K562 (cell line): ENCODE measurements around the gene TMEM117. TPM values are rescaled to one million over a fixed set of nuclear protein-coding genes. Genes with fewer than 3 reads are reported as not detected.

Source experiments
- ATAC-seq: fragments of 200-7000 bp; cut with Tn5 transposase; 3 replicates; pipeline ENCODE4 v1.9.1; 2020; ENCODE audit warnings: moderate library complexity
- BruUV-seq: library from RNA; stranded (reverse); fragments of 400-500 nt; replicated peaks from 2 replicates; lab custom pipeline; 2021; lab: Mats Ljungman, UMichigan
- CTCF ChIA-PET: fragments of 300-600 bp; formaldehyde crosslinking; extraction: SDS; loops from one replicate; lab custom pipeline; 2021; ENCODE audit warnings: low intra/inter-chr PET ratio; lab: Yijun Ruan, JAX
- POLR2A ChIA-PET: fragments of 300-600, 350-650 bp; sonication (Branson Sonifier 250); formaldehyde crosslinking; extraction: SDS; loops from one replicate; lab custom pipeline; 2021; ENCODE audit warnings: antibody characterized with exemption, inconsistent platforms; lab: Yijun Ruan, JAX
- DNase-seq, 4 experiments: peaks; one replicate each; pipeline versions ENCODE4 v3.0.0 to v3.0.0-alpha.2; 2011 to 2018; ENCODE audit warnings: low spot score in 3 of 4, mixed read lengths in 3 of 4; ENCODE audit errors: extremely low read depth in 1 of 4
- FAIRE-seq: peaks from 2 replicates; lab custom pipeline; 2011; peaks lifted over from hg19 to GRCh38; lab: Jason Lieb, UNC
- H2AFZ ChIP-seq: 2 replicates; pipeline ENCODE4 v1.6.0; 2011; ENCODE audit warnings: low read depth, low read length, control low read depth, inconsistent platforms
- H3K27ac ChIP-seq: fragments of 200-600 bp; 3 replicates; pipeline ENCODE4 v1.8.0; 2011; ENCODE audit warnings: low read depth, mild to moderate bottlenecking, control low read depth, inconsistent platforms, low read length, moderate library complexity, mixed read lengths; ENCODE audit errors: extremely low read depth
- H3K27me3 ChIP-seq, 2 experiments: fragments of 300-600 bp in 1 of 2; 2 replicates in 1 of 2; 3 replicates in 1 of 2; pipeline versions ENCODE4 v1.6.0 to v1.8.0; 2011; ENCODE audit warnings: inconsistent platforms in 2 of 2, low read length in 2 of 2, mild to moderate bottlenecking in 1 of 2, mixed read lengths in 1 of 2, moderate library complexity in 1 of 2; ENCODE audit not compliant: control insufficient read depth in 2 of 2, insufficient read depth in 2 of 2
- H3K36me3 ChIP-seq: fragments of 300-600 bp; 3 replicates; pipeline ENCODE4 v1.8.0; 2011; ENCODE audit warnings: mild to moderate bottlenecking, low read length, inconsistent platforms; ENCODE audit not compliant: control insufficient read depth, insufficient read depth
- H3K4me1 ChIP-seq, 2 experiments: fragments of 200-600 bp in 1 of 2; replicated peaks in 1 of 2; 2 replicates in 1 of 2; 3 replicates in 1 of 2; pipeline versions ENCODE4 v1.5.1 to v1.8.0; 2011; ENCODE audit warnings: inconsistent platforms in 2 of 2, low read length in 2 of 2, mild to moderate bottlenecking in 1 of 2, mixed read lengths in 1 of 2, moderate library complexity in 1 of 2; ENCODE audit not compliant: control insufficient read depth in 2 of 2, insufficient read depth in 2 of 2
- H3K4me2 ChIP-seq: 2 replicates; pipeline ENCODE4 v1.6.1; 2011; ENCODE audit warnings: low read length, control low read depth, inconsistent platforms, mixed read lengths; ENCODE audit not compliant: insufficient read depth
- H3K4me3 ChIP-seq: fragments of 200-600 bp; sonication (generic), shearing (Covaris generic); 2 replicates; pipeline ENCODE4 v1.5.1; 2016; ENCODE audit warnings: control low read depth, inconsistent platforms
- H3K79me2 ChIP-seq: fragments of 200-600 bp; 3 replicates; pipeline ENCODE4 v1.8.0; 2011; ENCODE audit warnings: low read length, inconsistent platforms; ENCODE audit not compliant: control insufficient read depth, insufficient read depth
- H3K9ac ChIP-seq, 2 experiments: 2 replicates each; pipeline versions ENCODE4 v1.6.0 to v1.6.1; 2011; ENCODE audit warnings: low read depth in 2 of 2, low read length in 2 of 2, control low read depth in 1 of 2, inconsistent platforms in 1 of 2, mild to moderate bottlenecking in 1 of 2, mixed read lengths in 1 of 2; ENCODE audit not compliant: insufficient read depth in 1 of 2
- H3K9me1 ChIP-seq: one replicate; pipeline ENCODE4 v1.6.0; 2011; ENCODE audit warnings: inconsistent platforms, mild to moderate bottlenecking, low read length, moderate library complexity; ENCODE audit not compliant: control insufficient read depth, insufficient read depth
- H3K9me3 ChIP-seq: replicated peaks from 2 replicates; pipeline ENCODE4 v1.5.1; 2011; ENCODE audit warnings: low read depth, low read length, inconsistent platforms; ENCODE audit not compliant: control insufficient read depth, insufficient read depth
- H4K20me1 ChIP-seq: replicated peaks from 2 replicates; pipeline ENCODE4 v1.6.1; 2011; ENCODE audit warnings: low read length, inconsistent platforms, mixed read lengths; ENCODE audit not compliant: control insufficient read depth, insufficient read depth
- ARID1B ChIP-seq: fragments of 450-650 bp; IDR thresholded peaks from 2 replicates; pipeline ENCODE4 v1.6.1; 2016; ENCODE audit warnings: antibody characterized with exemption, mild to moderate bottlenecking, inconsistent platforms
- ARNT ChIP-seq, 2 experiments: fragments of 450-650 bp; IDR thresholded peaks; 2 replicates each; pipeline ENCODE4 v1.6.1; 2016; ENCODE audit warnings: mild to moderate bottlenecking in 1 of 2
- ATF7 ChIP-seq: fragments of 450-650 bp; IDR thresholded peaks from 2 replicates; pipeline ENCODE4 v1.7.1; 2014; ENCODE audit warnings: mild to moderate bottlenecking, moderate library complexity
- TAF15 ChIP-seq: fragments of 200-400 bp; formaldehyde crosslinking; IDR thresholded peaks from 2 replicates; pipeline ENCODE4 v1.6.1; 2017; ENCODE audit warnings: mild to moderate bottlenecking, low read depth, low read length, moderate library complexity
- TSC22D4 ChIP-seq: fragments of 450-650 bp; IDR thresholded peaks from 2 replicates; pipeline ENCODE4 v1.6.1; 2016; ENCODE audit warnings: missing genetic modification characterization, missing biosample characterization, control low read depth
- ZBTB17 ChIP-seq: fragments of 450-650 bp; formaldehyde crosslinking; IDR thresholded peaks from 2 replicates; pipeline ENCODE4 v1.4.0; 2020; ENCODE audit warnings: mild to moderate bottlenecking
- ZNF347 ChIP-seq: fragments of 450-650 bp; formaldehyde crosslinking; IDR thresholded peaks from 2 replicates; pipeline ENCODE4 v1.4.0; 2020; ENCODE audit warnings: low read depth, mild to moderate bottlenecking, moderate library complexity
- WGBS: fragments of 100-300 bp; shearing (Covaris generic); methylation state at CpG from one replicate; pipeline ENCODE4 v1.1.6; 2016; ENCODE audit warnings: low coverage, mixed read lengths; ENCODE audit not compliant: insufficient coverage; ENCODE audit errors: missing lambda C conversion rate; 5-methylcytosine and 5-hydroxymethylcytosine counted together
- in situ Hi-C: fragments of 300-500 bp; cut with MboI; formaldehyde crosslinking; loops from 4 replicates; pipeline ENCODE4 v1.15.0; 2018; ENCODE audit warnings: inconsistent platforms, mixed read lengths
- intact Hi-C: fragments of 100-400 bp; cut with micrococcal nuclease; formaldehyde crosslinking; loops from 2 replicates; pipeline ENCODE4 v1.14.2; 2022
- polyA plus RNA-seq, 8 experiments: library from polyadenylated mRNA; depleted of rRNA in 4 of 8; stranded (reverse) in 5 of 8; unstranded in 3 of 8; fragments of >200 nt; fragmentation: Nextera tagmentation in 2 of 8; fragmentation: Illumina TruSeq in 1 of 8; extraction: Ambion mirVana in 2 of 8; extraction: Trizol in 1 of 8; gene quantifications; 2 replicates each; pipeline versions ENCODE4 v1.2.1 to v1.2.3, GENCODE V29; 2011 to 2014; ENCODE audit warnings: inconsistent platforms in 1 of 8, missing spikeins in 1 of 8
- total RNA-seq, 7 experiments: library from RNA; depleted of rRNA in 6 of 7; stranded (reverse); fragments of >200 nt in 6 of 7; fragmentation: Illumina TruSeq in 2 of 7; extraction: Trizol in 2 of 7; gene quantifications; 2 replicates each; pipeline versions ENCODE4 v1.2.1 to v1.2.3, GENCODE V29; 2011 to 2021; ENCODE audit warnings: low replicate concordance in 1 of 7

The TMEM117 gene
- total and polyA plus RNA-seq, 9 of the 15 experiments (the other 6 are each of a cell fraction or from before 2014, with no cell fraction given) = 0.31 to 2.8 (median 1.0) TPM

DNA sequence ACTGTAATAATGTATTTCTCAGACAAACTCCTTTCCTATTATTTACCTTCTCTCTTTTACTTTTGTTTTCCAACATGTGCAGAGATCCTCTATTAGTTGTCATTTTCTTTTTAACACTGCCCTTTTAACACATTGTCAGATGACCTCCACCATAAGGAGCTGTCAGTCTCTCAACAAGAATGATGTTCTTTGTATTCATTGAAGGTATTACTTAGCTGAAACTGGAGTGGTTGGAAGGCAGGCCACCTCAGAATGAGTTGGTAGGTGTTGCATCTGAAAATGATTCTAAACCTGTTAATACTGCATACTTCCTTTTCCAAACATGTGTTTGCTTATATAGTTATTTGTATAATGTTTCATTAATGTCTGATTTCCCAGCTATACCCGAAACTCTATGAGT lies 16.9 kb downstream of the TMEM117 start (continued):
- no peak for TF ChIP-seq ZBTB17 (CRISPR knock-in tag)
- no peak for TF ChIP-seq ARNT (IDR thresholded peaks at IDR 0.05)

- in situ Hi-C loops (no loop called here), intact Hi-C loops (no loop called here)
- Histone ChIP-seq H2AFZ (no peak overlapping the region), H3K9me1 (no peaks in the 10 kb centered on the region), H3K9me3 (no peaks in the 10 kb centered on the region), H3K27ac (no peak overlapping the region), H3K9ac (no peak overlapping the region), H3K79me2 (no peaks in the 10 kb centered on the region), H3K4me2 (no peak overlapping the region), H3K27me3 (no peaks in the 10 kb centered on the region; a peak in 1 of 5 replicates), H4K20me1 (no peaks in the 10 kb centered on the region), H3K36me3 (no peaks in the 10 kb centered on the region), H3K4me1 (no peaks in the 10 kb centered on the region), H3K4me3 (no peak overlapping the region)
- WGBS = 0% methylated on average over 2 of the region's 2 CpGs
- no peak for FAIRE-seq
- no peak for DNase-seq
- POLR2A ChIA-PET = no interaction called here
- no TSS peak for BruUV-seq
- TF ChIP-seq ATF7 (no peak), ZNF347 (CRISPR knock-in tag) (no peak), TSC22D4 (no peak), TAF15 (no peak), ARID1B (no peak)
- no peak for ATAC-seq
- CTCF ChIA-PET = no interaction called here
Measured at GRCh38 chr12:43856972-43857371, 21.1 kb downstream of the TMEM117 start.
